ENCODE data around the gene GNGT2.

- no peak for TF ChIP-seq SUZ12 (IDR thresholded peaks at IDR 0.05; ENCODE audit: extremely low read depth, insufficient read depth, insufficient read length)
- no peak for TF ChIP-seq ZNF274 (IDR thresholded peaks at IDR 0.05; ENCODE audit: low read depth, low read length)
- no peak for TF ChIP-seq YY1 (IDR thresholded peaks at IDR 0.05; ENCODE audit: insufficient read depth, insufficient read length)
Measured at GRCh38 chr17:49183801-49184200, 26.6 kb downstream of the GNGT2 start.

All from NT2/D1 (cell line).